Neural cell (in vitro differentiated cells): ENCODE measurements around the gene ZNF681. TPM values are rescaled to one million over a fixed set of nuclear protein-coding genes. Genes with fewer than 3 reads are reported as not detected.

Source experiments
- H2AFZ ChIP-seq: fragments of 200-600, 300-800 bp; sonication (generic), shearing (Covaris generic); 2 replicates; pipeline ENCODE4 v1.6.0; 2014; ENCODE audit warnings: low read depth, mild to moderate bottlenecking, antibody characterized with exemption, low read length, moderate library complexity
- H3F3A ChIP-seq: fragments of 200-600 bp; shearing (Covaris generic); 2 replicates; pipeline ENCODE4 v1.6.1; 2016; ENCODE audit warnings: mild to moderate bottlenecking, moderate library complexity, mixed read lengths, antibody characterized with exemption, low read length; ENCODE audit not compliant: insufficient read depth, poor library complexity, severe bottlenecking
- H3K27ac ChIP-seq: fragments of 200-600, 300-800 bp; sonication (generic), shearing (Covaris generic); 2 replicates; pipeline ENCODE4 v1.5.1; 2014; ENCODE audit warnings: mild to moderate bottlenecking, low read length, moderate library complexity
- H3K27me3 ChIP-seq: fragments of 300-800, 200-600 bp; sonication (generic), shearing (Covaris generic); 2 replicates; pipeline ENCODE4 v1.6.0; 2014; ENCODE audit warnings: mild to moderate bottlenecking, low read depth, low read length, moderate library complexity; ENCODE audit not compliant: insufficient read depth
- H3K36me3 ChIP-seq: fragments of 300-800, 200-600 bp; sonication (generic), shearing (Covaris generic); 2 replicates; pipeline ENCODE4 v1.5.1; 2014; ENCODE audit warnings: mild to moderate bottlenecking, antibody characterized with exemption, low read length, moderate library complexity; ENCODE audit not compliant: insufficient read depth
- H3K4me2 ChIP-seq: fragments of 300-800, 200-600 bp; sonication (generic), shearing (Covaris generic); 2 replicates; pipeline ENCODE4 v1.6.0; 2014; ENCODE audit warnings: mild to moderate bottlenecking, low read length
- H3K4me3 ChIP-seq: fragments of 300-800, 200-600 bp; sonication (generic), shearing (Covaris generic); 2 replicates; pipeline ENCODE4 v1.5.1; 2014; ENCODE audit warnings: mild to moderate bottlenecking, low read length, moderate library complexity
- H3K79me2 ChIP-seq: fragments of 200-600 bp; shearing (Covaris generic); replicated peaks from 2 replicates; pipeline ENCODE4 v1.6.0; 2014; ENCODE audit warnings: mild to moderate bottlenecking, low read length, moderate library complexity; ENCODE audit not compliant: insufficient read depth
- H3K9ac ChIP-seq: fragments of 300-800, 200-600 bp; sonication (generic), shearing (Covaris generic); 2 replicates; pipeline ENCODE4 v1.6.1; 2016; ENCODE audit warnings: mild to moderate bottlenecking, low read length, mixed read lengths
- H3K9me2 ChIP-seq: fragments of 200-600 bp; shearing (Covaris generic); 2 replicates; pipeline ENCODE4 v1.6.1; 2016; ENCODE audit warnings: mild to moderate bottlenecking, low read length, mixed read lengths; ENCODE audit not compliant: insufficient read depth
- H3K9me3 ChIP-seq: fragments of 200-600, 300-800 bp; sonication (generic), shearing (Covaris generic); 2 replicates; pipeline ENCODE4 v1.6.1; 2016; ENCODE audit warnings: mild to moderate bottlenecking, mixed run types, low read length, moderate library complexity, mixed read lengths
- H4K20me1 ChIP-seq: fragments of 200-600 bp; shearing (Covaris generic); 2 replicates; pipeline ENCODE4 v1.6.1; 2016; ENCODE audit warnings: mild to moderate bottlenecking, mixed run types; ENCODE audit not compliant: insufficient read depth
- EP300 ChIP-seq: fragments of 450-650 bp; conservative IDR thresholded peaks from 2 replicates; pipeline ENCODE4 v1.6.1; 2014; ENCODE audit warnings: antibody characterized with exemption, mild to moderate bottlenecking, moderate library complexity; ENCODE audit not compliant: poor library complexity, severe bottlenecking
- EZH2 ChIP-seq: fragments of 200-600, 300-800 bp; shearing (Covaris generic), sonication (generic); IDR thresholded peaks from 2 replicates; pipeline ENCODE4 v1.6.1; 2014; ENCODE audit warnings: antibody characterized with exemption, low read length, borderline replicate concordance, mild to moderate bottlenecking; ENCODE audit not compliant: insufficient read depth, poor library complexity, severe bottlenecking
- MXI1 ChIP-seq: fragments of 450-650 bp; conservative IDR thresholded peaks from 2 replicates; pipeline ENCODE4 v1.6.1; 2014; ENCODE audit warnings: antibody characterized with exemption, mild to moderate bottlenecking; ENCODE audit not compliant: poor library complexity, severe bottlenecking
- POLR2AphosphoS5 ChIP-seq: IDR thresholded peaks from 2 replicates; pipeline ENCODE4 v1.6.1; 2012
- RAD21 ChIP-seq: fragments of 450-650 bp; conservative IDR thresholded peaks from 2 replicates; pipeline ENCODE4 v1.6.1; 2014; ENCODE audit warnings: antibody characterized with exemption, mild to moderate bottlenecking, moderate library complexity
- SMC3 ChIP-seq: fragments of 450-650 bp; conservative IDR thresholded peaks from 2 replicates; pipeline ENCODE4 v1.6.1; 2014; ENCODE audit warnings: antibody characterized with exemption, mild to moderate bottlenecking, moderate library complexity; ENCODE audit not compliant: poor library complexity
- TAF1 ChIP-seq: IDR thresholded peaks from 2 replicates; pipeline ENCODE4 v1.6.1; 2012; ENCODE audit warnings: low read depth
- polyA plus RNA-seq: library from polyadenylated mRNA; depleted of rRNA; stranded (reverse); fragments of >200 nt; gene quantifications from 2 replicates; pipeline ENCODE4 v1.2.3, GENCODE V29; 2014
- TF ChIP-seq, protein P1 (sequence below): IDR thresholded peaks from 2 replicates; pipeline ENCODE4 v1.6.1; 2012; ENCODE audit warnings: borderline replicate concordance
- TF ChIP-seq, protein P2 (sequence below): fragments of 450-650 bp; IDR thresholded peaks from 2 replicates; pipeline ENCODE4 v1.5.1; 2014; ENCODE audit warnings: antibody characterized with exemption, mild to moderate bottlenecking, moderate library complexity; ENCODE audit not compliant: poor library complexity, severe bottlenecking

Gene ZNF681
- polyA plus RNA-seq, 1 donor from 2014 or later: 3.2 TPM

DNA sequence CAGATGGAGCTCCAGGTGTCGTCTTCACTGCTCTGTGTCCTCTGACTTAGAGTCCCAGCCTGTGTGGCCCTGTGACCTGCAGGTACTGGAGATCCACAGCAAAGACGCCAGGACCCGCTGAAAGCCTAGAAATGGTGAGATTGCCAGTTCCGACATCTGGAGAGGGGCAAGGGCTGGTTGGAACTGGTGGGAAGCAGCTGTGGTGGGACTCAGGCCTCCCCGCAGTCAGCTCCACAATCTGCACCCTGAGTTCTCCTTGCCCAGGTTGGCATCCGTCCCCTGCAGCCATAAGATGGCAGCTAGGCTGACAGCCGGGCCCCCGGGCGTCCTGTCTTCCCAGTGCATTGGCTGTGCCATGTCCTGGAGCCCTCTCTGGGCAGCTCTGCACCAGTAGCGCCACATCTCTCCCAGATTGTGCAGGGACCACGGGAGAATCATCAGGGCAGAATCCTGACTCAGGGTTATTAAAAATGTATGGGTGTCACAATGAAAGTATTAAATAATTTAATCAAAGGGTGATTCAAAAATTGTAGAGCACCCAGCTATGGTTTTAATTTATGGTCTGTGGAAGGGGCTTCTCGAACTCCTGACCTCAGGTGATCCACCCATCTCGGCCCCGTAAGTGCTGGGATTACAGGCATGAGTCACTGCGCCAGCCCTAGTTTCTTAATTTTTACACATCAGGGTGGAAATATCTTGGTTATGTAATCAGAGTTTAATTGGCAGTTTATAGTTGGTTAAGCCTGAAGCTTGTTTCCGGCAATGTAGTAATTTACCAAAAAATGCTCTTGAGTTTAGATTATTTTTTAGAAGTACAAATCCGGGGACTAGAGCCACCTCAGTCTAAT is 32.2 kb upstream of the ZNF681 start:
- no peak overlapping the region for H2AFZ ChIP-seq
- H3K9me2 ChIP-seq: no peaks in the 10 kb centered on the region
- no peak overlapping the region for H3K27ac ChIP-seq
- TF ChIP-seq MXI1 (no peak), SMC3 (no peak)
- TF ChIP-seq, protein P1, sequence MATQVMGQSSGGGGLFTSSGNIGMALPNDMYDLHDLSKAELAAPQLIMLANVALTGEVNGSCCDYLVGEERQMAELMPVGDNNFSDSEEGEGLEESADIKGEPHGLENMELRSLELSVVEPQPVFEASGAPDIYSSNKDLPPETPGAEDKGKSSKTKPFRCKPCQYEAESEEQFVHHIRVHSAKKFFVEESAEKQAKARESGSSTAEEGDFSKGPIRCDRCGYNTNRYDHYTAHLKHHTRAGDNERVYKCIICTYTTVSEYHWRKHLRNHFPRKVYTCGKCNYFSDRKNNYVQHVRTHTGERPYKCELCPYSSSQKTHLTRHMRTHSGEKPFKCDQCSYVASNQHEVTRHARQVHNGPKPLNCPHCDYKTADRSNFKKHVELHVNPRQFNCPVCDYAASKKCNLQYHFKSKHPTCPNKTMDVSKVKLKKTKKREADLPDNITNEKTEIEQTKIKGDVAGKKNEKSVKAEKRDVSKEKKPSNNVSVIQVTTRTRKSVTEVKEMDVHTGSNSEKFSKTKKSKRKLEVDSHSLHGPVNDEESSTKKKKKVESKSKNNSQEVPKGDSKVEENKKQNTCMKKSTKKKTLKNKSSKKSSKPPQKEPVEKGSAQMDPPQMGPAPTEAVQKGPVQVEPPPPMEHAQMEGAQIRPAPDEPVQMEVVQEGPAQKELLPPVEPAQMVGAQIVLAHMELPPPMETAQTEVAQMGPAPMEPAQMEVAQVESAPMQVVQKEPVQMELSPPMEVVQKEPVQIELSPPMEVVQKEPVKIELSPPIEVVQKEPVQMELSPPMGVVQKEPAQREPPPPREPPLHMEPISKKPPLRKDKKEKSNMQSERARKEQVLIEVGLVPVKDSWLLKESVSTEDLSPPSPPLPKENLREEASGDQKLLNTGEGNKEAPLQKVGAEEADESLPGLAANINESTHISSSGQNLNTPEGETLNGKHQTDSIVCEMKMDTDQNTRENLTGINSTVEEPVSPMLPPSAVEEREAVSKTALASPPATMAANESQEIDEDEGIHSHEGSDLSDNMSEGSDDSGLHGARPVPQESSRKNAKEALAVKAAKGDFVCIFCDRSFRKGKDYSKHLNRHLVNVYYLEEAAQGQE: no peak
- TF ChIP-seq, protein P2, sequence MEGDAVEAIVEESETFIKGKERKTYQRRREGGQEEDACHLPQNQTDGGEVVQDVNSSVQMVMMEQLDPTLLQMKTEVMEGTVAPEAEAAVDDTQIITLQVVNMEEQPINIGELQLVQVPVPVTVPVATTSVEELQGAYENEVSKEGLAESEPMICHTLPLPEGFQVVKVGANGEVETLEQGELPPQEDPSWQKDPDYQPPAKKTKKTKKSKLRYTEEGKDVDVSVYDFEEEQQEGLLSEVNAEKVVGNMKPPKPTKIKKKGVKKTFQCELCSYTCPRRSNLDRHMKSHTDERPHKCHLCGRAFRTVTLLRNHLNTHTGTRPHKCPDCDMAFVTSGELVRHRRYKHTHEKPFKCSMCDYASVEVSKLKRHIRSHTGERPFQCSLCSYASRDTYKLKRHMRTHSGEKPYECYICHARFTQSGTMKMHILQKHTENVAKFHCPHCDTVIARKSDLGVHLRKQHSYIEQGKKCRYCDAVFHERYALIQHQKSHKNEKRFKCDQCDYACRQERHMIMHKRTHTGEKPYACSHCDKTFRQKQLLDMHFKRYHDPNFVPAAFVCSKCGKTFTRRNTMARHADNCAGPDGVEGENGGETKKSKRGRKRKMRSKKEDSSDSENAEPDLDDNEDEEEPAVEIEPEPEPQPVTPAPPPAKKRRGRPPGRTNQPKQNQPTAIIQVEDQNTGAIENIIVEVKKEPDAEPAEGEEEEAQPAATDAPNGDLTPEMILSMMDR: no peak
- H3K9me3 ChIP-seq: no peaks in the 10 kb centered on the region
- no peaks in the 10 kb centered on the region for H3K27me3 ChIP-seq
- no peak overlapping the region for H3K9ac ChIP-seq
- peaks cover 3% of the 10 kb centered on the region for H3K79me2 ChIP-seq
- no peaks in the 10 kb centered on the region for H3F3A ChIP-seq
- no peaks in the 10 kb centered on the region for H4K20me1 ChIP-seq
- no peak overlapping the region for H3K4me2 ChIP-seq
- H3K36me3 ChIP-seq: no peaks in the 10 kb centered on the region
- no peak overlapping the region for H3K4me3 ChIP-seq

DNA sequence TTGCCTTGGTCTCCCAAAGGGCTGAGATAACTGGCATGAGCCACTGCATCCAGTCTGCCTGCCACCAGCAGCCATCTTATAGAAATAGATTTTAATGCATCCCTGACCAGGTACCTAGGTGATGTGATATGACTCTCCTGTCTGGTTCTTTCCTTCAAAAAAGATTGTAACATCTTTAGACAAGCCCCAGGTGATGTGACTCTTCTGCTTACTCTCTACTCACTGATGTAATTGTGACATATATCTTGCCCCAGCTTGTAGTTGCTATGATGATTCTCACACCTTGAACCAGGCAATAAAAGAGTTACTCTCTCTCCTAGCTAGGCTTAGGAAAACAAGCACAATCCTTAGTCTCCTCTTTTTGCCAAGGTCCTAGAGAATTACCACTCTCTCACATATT is 30.6 kb upstream of the ZNF681 start:
- H3K9ac ChIP-seq: no peak overlapping the region
- H3K36me3 ChIP-seq: no peaks in the 10 kb centered on the region
- no peaks in the 10 kb centered on the region for H3F3A ChIP-seq
- H3K79me2 ChIP-seq: peaks cover under 1% of the 10 kb centered on the region
- H2AFZ ChIP-seq: no peak overlapping the region
- TF ChIP-seq EP300 (no peak), POLR2AphosphoS5 (no peak), TAF1 (no peak), RAD21 (no peak), SMC3 (no peak), MXI1 (no peak), EZH2 (no peak)
- TF ChIP-seq, protein P2: no peak
- TF ChIP-seq, protein P1: no peak
- no peak overlapping the region for H3K27ac ChIP-seq
- no peaks in the 10 kb centered on the region for H4K20me1 ChIP-seq
- H3K9me2 ChIP-seq: no peaks in the 10 kb centered on the region
- no peak overlapping the region for H3K4me3 ChIP-seq
- H3K9me3 ChIP-seq: no peaks in the 10 kb centered on the region
- H3K27me3 ChIP-seq: no peaks in the 10 kb centered on the region
- H3K4me2 ChIP-seq: no peak overlapping the region
